Islet of Langerhans (tissue), 1 donor: ENCODE data around the gene DOK3.

Source experiments
- FAIRE-seq: peaks from one replicate; lab custom pipeline; 2011; peaks lifted over from hg19 to GRCh38; lab: Jason Lieb, UNC

DOK3 gene

DNA sequence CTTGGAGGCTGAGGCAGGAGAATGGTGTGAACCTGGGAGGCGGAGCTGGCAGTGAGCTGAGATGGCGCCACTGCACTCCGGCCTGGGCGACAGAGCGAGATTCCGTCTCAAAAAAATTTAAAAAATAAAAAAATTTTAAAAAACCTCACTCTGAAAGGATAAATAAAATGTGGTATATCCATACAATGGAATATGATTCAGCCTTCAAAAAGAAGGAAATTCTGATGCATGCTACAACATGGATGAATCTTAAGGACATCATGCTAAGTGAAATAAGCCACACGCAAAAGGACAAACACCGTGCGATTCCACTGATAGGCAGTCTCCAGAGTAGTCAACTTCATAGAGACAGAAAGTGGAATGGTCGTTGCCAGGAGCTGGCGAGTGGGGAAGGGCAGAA lies 44.6 kb downstream of the DOK3 start:
- FAIRE-seq = no peak

DNA sequence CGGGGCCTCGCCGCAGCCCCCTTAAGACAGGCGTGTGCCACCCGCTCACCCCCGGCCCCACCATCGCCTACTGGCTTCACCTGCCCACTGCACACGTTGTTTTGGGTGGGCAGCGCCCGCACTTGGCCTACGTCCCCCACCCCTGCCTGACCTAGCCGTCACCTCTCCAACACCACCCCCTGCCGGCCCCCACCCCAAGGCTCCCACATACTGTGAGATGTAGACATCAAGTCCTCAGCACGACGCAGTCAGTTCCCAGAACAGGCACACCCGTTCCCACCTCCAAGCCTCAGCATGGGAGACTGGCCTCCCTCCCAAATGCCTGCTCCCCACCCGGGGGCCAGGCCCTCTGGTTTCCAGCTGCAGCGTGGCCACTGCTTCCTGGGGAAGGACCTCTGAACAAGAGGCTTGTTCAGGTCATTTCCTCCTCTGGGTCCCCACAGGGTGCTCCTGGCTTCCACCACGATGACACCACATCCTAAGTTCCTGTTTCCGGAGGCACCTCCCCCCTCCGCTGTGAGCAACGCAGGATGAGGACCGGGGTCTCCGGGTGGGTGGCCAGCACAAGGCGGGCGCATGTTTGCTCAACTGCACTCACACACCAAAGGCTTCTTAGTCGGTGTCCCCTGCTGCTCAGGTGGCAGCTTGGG lies 47.5 kb downstream of the DOK3 start:
- FAIRE-seq = no peak

DNA sequence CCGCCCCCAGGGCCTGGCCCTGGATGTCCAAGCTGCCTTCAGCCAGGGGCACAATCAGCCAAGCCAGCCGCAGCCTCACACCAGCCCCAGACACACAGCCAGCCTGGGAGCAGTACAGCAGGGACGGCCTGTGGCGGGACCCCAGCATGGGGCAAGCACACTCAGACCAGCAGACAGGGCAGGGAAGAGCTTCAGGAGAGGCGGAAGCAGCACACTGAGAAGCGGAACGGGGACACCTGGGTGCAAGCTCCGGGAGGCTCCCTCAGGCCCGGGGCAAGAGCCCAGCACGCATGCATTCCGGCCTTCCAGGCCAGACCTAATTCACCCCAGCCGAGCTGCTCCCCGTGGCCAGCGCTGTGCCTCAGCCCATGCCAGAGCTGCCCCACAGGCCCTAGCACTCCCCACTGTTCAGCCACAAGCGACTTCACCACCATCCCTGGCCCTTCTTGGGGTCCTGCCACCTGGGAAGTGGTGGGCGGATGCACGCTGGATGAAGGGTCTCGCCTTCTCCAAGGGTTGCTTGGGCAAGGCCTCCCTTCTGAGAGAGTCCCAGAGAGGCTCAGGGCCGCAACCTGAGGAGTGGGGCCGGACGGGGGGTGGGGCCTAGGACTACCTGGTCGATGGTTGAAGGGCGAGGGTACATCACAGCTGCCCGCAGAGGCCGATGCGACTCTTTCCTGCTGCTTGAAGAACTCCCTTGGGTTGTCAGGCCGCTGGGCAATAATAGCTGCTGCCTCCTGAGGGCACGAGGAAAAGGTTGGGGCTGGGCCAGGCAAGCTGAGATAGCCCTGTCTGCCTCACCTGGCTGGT lies 49.6 kb downstream of the DOK3 start:
- no peak for FAIRE-seq

DNA sequence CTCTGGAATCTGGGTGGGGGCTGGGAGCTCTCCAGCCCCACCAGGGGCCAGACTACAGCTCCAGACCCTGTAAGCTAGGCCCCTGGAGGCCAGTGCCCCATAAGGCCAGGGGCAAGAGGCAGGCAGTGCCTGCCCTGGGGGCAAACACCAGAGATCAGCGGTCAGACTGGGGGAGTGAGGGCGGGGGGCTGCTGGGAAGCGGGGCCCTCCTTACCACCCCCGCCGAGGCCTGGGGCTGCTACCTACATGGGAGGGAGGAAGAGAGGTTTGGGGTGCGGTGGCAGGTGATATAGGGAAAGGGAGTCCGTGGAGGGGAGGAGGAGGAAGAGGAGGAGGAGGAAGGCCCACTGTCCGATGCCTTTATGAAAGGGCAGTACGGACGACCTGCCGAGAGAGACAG lies 50.3 kb downstream of the DOK3 start:
- FAIRE-seq = no peak

DNA sequence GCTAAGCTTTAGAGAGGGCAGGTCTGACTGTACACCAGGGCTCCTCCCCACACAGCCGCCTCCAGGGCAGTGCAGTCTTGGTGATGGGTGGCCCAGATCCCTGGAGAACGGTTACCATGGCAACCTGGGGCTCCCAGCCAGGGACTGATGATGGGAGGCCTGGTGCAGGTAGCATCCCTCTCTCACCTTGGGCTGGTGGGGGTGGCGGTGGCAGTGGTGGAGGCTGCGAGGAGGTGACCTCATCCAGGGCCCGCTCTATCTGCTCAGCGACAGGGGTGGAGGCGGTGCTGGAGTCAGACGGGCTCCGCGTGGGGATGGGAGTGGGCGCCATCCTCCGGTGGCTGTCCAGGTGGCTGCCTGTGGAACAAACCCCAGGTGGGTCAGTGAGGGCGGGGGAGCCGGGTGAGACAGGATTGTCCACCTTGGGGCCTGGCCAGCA lies 50.7 kb downstream of the DOK3 start:
- no peak for FAIRE-seq

DNA sequence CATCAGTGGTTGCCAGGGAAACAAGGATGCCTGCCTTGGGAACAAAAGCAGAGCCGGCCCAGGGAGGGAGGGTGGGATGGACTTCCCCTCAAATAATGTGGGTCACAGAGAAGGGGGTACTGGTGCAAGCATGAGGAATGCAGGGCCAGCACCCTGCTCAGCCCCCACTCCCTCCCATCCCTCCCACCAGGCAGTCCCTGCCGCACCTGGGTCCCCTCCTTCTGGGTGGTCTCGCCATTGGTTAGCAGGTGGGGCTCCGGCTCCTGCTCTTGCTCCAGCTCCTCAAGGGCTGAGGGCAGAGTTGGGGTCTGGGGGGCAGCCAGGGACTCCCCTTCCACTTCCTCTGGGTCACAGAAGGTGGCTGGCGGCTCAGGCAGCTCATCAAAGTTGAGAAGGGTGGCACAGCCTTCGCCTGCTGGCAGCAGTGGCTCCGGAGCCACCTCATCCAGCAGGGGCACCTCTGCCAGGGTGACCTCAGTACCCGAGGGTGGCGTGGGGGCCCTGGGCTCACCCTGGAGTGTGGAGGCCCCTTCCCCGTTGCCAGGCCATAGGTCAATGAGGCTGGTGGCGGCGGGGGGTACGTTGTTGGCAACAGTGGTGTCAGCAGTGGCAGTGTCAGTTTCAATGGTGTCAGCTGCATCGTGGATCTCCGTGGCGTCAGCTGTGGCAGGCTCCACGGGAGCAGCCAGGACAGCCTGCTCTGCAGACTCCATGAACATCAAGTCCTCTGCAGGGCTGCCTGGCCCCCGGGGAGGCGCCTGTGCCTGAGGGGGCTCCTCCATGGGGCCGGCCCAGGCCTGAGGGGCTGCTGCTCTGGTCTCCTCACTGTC lies 51.6 kb downstream of the DOK3 start:
- no peak for FAIRE-seq

DNA sequence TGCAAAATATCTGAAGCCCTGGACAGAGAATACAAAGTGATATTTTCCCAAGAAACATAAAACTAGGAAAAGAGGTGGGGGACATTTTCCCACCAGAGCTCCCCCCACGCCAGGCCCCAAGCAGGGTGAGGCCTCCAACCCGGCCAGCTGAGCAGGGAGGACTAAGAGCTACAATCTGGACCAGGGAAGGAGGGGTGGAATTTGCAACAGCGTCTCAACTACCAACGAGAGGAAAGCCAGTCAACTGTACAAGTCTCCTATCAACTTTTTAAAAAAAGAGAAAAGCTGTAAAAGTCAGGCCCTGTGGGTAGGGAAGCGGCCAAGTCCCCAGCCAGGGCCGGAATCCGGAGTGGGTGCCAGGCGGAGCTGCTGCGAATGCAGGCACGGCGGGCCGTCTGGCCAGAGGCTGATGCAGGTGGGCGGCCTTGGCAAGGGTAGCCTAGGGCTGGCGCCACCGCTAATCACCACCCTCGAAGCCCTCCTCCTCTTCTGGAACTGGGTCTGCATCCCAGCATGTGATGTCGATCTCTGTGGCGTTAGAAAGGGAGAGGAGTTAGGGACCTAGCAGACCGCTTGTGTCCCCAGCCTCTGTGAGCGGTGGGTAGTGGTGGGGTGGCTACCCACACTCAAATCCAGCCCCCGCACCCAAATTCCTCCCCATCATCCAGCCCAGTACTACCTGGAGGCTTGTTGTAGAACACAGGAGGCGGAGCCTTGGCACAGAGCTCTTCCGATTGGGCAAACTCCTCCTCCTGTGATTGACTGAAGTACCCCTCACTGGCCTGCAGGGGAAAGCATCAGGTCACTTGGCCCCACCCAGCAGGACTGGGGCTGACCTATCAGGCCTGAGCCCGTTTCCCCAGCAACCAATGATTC lies 52.4 kb downstream of the DOK3 start:
- no peak for FAIRE-seq

DNA sequence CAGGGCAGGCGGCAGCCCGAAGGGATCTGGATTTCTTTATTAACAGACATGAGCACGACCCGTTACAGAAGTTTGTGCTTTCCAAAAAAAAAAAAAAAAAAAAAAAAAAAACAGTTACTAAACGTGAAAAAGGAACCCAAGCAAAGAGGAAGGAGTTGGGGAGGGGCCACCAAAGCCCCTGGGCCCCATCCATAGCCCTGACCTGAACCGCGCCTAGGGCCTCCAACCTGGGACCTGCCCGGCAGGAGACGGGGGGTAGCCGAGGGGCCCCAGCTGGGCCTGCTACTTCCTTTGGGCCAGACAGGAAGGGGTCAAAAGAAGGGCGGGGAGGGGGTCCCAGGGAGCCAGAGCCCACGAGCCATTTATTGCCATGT lies 53.0 kb downstream of the DOK3 start:
- FAIRE-seq = no peak

DNA sequence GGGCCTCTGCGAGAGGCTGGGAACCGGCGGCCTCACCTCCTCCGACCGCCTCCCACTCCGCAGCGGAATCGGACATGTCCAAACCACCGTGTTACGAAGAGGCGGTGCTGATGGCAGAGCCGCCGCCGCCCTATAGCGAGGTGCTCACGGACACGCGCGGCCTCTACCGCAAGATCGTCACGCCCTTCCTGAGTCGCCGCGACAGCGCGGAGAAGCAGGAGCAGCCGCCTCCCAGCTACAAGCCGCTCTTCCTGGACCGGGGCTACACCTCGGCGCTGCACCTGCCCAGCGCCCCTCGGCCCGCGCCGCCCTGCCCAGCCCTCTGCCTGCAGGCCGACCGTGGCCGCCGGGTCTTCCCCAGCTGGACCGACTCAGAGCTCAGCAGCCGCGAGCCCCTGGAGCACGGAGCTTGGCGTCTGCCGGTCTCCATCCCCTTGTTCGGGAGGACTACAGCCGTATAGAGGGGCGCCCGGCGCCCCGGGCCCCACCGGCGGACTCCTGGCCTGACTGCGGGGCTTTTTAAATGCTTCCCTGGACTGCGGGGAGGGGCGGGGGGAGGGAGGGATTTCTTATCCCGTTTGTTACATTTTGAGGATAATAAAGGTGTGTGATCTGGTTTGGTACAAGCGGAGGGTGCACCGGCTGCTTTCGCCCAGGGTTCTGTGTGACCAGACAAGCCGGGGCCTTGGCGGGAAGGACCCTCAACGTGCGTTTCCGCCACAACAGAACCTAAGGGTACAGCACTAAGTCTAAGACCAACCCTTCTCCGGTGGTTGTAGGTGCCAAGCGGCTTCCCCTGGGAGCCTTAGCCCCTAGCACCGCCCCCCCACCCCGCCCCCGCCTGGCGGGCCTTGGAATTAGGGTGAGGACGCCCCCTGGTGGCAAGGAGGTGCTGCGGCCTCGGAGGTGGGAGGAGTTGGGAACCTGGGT lies 53.7 kb downstream of the DOK3 start:
- no peak for FAIRE-seq

DNA sequence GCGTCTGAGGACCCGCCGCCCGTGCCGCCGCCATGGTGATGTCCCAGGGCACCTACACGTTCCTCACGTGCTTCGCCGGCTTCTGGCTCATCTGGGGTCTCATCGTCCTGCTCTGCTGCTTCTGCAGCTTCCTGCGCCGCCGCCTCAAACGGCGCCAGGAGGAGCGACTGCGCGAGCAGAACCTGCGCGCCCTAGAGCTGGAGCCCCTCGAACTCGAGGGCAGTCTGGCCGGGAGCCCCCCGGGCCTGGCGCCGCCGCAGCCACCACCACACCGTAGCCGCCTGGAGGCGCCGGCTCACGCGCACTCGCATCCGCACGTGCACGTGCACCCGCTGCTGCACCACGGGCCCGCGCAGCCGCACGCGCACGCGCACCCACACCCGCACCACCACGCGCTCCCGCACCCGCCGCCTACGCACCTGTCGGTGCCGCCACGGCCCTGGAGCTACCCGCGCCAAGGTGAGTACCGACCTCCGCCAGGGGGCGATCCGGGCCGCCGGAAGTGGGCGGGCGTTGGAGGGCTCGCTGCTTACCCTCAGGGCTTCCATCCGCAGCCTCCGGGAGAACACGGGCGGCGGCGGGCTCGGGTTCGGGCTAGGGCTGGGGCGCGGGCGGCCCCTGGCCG lies 54.5 kb downstream of the DOK3 start:
- FAIRE-seq = no peak

DNA sequence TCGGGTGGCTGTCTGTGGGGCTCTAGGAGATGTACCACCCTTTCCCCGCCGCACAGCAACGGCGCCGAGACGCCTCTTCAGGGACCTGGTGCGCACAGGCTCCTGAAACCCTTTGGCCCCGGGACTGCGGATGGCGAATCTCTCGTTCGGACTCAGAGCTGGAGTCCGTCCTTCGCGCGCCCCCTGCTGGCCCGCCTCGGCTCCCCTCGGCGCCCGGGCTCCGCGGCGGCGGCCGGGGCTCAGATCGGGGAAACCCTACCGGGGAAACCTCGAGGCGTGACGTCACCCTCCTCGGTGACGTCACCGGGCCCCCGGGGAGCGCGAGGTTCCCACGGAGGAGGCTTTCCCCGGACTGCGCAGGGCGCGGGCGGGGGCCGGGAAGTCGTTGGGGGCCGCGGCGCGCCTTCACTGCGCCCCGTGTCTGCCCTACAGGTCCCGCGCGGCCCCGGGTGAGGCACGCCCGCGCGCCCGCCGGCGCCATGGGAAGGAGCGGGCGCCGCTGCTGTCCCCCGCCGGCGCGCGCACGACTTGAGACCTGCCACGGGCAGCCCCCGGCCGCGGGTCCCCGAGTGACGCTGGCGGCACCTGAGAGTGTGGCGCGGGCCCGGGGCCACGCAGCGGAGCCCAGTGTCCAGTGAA lies 55.1 kb downstream of the DOK3 start:
- FAIRE-seq = no peak

DNA sequence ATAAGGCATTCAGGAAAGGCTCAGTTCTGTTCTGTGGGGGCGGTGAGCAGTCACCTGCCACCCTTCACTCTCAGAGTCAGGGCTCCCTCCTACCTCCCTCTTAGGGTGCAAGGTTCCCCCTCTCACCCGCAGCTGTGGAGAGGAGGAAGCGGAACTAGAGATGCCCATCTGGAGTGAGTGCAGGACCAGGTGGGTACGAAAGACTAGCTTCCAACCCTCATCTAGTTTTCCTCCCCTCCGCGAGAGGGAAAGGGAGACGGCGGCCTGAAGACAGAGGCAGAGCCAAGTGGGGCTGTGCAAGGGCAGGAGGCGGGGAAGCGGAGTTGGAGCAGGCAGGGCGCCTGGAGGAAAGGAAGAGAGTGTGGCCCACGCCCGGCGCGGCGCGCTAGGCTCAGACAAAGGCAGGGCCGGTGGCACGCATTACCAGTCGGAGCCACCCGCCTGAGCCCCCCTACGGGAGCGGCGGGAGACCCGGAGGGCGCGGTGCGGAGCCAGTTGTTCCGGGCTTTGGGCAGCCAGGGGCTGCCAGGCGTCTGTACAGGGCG lies 55.7 kb downstream of the DOK3 start:
- no peak for FAIRE-seq

DNA sequence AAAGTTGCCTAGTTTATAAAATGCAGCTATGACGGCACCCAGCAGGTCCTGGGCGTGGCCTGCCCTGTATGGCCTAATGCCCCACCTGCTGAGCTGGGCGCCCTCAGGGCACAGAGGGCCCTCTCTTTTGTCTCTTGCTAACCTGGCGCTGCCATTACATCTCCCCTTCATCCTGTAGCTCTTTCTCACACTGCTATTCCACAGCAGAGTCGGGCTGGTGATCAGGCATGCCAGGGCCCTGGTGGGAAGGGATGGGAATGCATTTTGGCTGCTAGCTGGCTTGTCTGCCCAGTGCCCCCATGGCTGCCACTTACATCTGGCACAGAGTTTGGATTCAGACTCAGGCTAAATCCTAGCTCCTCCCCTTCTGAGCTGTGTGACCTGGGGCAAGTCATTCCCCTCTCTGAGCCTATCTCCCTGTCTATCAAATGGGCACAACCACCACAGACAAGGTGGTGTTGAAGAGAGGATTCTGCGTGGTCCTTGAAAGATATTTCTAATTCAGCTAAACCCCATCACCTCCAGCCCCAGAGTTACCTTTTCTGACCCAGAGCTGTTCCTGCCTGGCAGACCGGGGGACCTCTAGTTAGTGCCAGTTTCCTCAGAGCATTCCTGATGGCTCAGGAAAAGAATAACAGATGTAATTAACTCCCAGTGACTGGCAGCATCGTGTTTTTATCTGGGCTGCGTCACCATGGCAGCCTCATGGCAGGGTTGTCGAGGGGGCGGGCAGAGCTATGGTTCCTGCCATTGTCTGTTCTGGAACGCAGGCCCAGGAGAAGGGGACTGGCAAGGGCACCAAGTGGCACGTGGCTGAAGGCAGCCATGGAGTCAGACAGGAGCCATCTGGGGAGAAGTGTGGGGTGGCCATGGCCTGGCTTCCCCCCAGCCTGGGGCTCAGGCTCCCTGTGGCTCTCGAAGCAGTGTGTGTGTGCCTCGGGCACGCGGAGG lies 56.7 kb downstream of the DOK3 start:
- FAIRE-seq = no peak
